NCI-H2227 (cell line): Measurements from ENCODE around the gene MBP.

ENCODE experiments used
- DNase-seq: peaks from one replicate; lab custom pipeline; 2025; ENCODE audit not compliant: unreplicated experiment; lab: John Stamatoyannopoulos, UW

The MBP gene

DNA sequence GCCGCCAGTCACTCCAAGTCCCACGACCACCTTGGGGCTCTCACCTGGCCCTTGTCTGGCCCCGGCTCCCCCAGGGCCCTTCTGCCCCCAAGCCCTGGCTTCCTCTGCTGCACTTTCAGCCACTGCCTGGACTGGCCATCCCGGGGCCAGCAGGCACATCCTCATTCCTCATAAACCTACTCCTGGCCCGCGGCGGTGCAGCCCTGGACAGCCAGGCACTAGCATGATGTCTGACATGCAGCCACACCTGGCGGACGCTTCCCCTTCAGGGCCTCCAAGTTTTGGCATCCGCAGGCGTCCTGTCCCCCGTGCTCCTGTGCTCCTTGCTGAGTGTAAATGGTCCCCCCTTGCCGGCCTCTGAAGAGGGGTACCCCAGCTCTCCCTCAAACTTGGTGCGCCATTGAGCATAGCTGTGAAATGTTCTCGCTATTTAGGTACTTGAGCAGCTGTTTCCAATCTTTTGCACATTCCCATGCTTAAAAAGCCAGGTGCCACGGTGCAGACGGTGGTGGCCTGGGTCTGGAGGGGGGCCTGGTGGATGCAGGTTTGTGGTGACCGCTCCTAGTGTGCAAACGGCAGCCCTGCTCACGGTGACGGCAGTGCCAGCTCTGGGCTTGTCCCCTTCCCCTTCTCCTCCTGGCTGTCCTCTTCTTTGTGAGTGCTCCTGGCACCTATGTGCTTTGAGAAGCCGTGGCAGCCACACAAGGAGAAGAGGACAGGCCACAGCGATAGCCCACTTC, 123.8 kb downstream of the MBP start:
- no peak for DNase-seq

DNA sequence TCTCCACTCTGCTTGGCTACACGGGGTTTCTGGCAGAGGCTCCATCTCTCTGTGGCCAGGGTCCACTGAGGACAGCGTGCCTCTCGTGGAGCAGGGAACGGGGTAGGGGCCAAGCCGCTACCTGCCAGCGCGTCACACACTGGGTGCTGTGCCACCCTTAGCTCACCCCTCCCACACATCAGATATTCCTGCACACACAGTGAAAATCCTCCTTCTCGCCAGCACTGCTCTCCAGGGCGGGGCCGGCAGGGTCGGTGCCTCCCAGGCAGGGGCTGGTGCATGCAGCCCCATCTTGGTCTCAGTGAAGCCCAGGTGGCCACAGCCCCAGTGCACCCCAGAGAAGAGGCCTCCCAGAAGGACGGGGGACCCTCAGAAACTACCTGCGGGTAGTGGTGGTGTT, 124.6 kb downstream of the MBP start:
- DNase-seq, result no peak

DNA sequence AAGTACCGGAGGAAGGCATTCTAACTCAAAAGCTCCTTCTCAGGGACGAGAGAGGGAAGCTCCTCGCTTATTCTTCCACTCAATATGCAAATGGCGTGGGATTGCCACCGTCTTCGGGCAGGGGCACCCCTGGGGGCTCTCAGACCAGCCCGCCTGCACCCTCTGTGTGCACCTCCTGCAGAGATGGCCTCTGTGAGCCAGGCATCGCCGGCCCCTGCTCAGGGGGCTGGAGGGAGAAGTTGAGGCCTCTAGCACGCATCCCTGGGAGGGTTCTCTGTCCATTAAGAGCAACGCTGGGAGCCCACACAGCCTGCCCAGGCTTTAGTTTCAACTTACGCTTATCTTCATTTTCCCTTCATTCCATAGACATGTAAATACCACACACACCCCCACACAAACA, 125.3 kb downstream of the MBP start:
- DNase-seq, result no peak

DNA sequence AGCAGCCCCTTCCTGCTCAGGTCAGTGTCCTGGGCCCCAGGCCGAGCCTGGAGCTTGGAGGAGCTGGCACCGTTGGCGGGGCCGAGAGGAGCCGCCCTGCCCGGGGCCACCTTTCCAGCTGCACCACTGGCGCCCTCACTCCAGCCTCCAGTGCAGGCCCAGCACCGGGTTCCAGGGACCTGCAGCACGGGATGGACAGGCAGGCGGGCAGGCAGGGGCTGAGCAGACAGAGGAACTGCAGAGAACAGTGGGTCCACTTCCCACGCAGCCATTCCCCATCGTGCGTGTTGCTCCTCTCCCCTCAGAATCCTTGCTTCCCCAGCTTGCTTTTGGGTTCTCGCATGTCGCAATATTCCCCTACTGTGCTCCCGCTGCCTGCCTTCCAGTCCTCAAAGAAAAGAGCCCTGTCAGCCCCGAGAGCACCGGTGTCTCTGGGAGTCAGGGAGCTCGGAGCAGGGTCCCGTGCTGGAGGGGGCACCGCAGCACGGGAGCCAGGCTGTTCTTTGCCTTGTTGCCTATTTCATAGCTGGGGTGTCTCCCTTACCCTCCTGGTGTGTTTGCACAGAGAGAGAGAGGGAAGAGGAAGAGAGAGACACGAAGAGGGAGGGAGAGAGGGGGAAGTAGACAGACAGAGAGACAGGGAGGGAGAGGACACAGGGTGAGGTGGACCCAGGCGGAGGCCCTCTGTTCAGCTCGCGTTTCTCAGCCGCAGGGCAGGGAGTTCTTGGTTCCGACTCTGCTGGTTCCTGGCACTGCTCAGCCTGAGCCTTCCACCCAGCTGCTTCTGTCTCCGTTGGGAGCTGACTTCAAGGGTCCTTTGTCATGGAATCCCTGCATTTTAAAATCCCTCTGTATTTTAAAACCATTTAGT, 126.0 kb downstream of the MBP start:
- no peak for DNase-seq

DNA sequence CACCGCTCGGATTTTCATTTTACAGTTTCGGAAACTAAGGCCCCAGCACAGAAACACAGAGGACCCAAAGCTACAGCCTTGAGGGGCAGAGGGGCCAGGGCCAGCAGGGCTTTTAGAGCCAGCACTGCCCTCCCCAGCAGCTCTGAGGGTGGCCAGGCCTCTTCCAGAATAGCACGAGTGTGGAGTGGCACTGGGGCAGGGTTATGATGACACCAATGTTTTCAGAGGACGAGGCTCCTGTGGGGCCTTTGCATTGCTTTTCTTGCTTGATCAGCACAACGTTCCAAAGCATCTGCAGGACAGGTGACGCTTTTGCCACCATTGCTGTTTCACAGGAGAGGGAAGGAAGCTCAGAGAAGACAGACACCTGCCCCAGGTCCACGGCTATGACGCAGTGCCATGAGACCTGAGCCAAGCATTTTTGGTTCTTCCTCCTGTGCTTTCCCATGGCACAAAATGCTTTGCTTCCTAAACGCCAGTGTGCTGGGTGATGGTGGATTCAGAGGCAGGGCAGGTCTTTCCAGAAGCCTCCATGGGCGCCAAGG, 126.9 kb downstream of the MBP start:
- DNase-seq, result no peak

DNA sequence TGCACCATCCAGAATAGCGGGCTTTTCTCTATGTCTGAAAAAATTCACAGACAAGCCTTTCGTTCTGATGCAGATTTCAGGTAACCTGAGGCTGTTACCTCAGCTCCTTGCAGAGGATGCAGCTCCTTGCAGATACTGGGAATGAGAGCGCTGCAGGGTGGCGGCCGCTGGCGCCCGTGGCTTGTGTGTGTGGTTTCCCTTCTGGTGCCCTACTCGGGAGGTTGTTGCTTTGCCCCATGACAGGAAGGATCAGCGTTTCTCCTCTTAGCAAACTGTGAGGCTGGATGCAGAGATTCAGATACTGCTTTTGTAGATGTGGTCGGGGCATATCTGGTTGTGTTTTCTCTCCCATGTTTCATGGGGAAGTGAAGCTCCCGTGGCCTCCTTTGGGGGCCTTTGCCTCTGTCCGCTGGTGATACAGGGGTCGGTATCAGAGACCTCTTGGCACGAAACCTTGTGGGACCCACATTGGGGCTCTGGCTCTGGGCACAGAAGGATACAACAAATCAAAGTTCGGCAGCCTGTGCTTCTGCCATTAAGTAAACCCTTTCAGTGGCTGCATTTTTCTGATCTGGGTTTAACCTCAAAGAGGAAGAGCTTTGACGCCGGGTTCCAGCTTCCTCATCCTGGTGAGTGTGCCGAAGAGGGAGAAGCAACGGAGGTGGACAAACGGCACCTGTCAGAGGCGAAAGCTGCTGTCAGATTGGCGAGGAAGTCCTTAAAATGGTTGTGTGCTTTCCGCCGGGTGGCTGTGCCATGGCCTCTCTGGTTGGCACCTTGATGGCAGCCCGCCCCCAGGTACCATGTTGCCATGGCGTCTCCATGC, 127.8 kb downstream of the MBP start:
- DNase-seq, result no peak

DNA sequence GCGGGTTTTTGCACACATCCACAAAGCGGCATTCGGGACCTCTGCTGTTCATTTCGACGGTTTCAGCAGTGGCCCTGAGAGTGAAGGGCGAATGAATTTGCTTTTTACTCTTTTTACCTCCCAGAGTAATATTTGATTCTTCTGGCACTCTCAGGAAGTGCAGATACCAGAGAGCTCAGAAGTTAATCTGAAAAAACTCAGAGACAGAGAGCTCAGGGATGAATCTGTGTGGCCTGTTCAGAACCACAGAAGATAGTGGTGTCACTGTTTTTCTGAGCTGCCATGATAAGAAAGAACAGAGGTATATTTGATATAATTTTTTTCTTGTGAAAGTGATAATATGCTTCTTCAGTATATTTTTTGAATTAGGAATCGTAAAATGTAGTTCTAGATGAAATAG, 129.3 kb downstream of the MBP start:
- DNase-seq, result no peak

DNA sequence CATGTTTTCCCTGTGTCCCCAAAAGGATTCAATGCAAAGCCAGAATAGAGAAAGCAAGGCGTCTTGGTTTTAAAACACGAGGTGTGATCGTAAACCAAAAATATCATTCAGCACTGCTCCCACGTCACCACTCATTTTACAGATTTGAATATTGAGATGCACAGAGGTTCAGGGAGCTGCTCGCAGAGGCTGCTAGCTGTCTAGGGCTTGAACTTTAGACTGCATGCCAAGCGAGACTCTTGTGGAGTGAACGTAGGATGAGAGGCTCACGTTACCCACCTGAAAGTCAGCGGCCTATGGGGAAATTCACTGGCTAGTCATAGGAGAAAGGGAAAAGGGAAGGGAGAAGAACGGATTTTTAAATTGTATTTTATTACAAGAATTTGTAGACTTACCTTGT, 130.1 kb downstream of the MBP start:
- DNase-seq, result no peak

DNA sequence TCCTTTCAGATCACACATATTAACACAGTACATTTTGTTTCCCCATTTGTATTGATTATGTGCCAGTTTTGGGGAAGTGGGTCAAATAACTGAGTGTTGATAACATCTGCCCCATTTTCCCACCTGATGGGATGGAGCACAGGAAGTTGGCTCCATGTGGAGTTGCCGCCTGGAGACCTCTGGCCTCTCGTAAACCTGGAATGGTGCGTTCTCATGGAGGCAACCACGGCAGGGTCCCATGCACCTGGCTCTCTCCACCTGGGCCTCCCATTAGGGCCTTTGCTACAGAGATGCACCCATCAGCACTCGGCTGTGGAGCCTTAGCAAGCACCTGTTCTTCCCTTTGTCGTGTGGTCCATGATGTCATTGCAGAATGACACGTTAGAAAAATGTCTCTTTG, 130.6 kb downstream of the MBP start:
- DNase-seq, result no peak

DNA sequence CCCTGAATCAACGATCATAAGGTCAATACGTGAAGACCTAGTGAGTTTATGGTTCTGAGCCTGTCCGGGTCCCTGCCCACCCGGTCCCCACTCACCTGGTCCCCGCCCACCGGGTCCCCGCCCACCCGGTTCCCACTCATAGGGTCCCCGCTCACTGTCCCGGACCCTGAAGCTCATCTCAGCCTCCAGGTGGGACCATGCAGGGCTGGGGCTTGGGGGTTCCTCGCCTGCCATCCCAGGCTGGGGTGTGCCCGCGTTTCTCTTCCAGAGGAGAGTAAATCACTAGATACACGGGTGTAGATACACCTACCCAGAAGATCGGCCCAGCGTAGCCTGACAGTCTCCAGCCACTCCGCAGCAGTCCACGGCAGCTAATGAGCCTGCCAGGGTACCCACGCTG, 131.5 kb downstream of the MBP start:
- no peak for DNase-seq

DNA sequence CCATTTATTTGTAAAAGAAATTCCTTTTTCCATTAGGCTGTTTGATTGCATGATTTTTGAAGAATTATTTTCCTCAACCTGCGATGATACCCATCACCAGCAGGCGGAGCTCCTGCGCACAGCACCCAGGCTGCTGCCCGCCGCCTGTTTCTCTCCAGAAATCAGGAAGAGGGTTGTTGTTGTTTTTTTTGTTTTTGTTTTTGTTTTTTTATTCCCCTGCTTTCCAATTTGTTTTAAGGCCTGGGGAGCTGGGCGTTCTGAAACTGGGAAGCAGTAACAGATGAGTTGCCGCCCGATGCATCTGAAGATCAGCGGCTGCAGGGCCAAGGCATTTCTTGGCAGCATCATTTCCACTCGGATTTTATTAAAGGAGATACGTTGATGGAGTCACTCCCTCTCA, 132.1 kb downstream of the MBP start:
- peak; percentile 40 for DNase-seq

DNA sequence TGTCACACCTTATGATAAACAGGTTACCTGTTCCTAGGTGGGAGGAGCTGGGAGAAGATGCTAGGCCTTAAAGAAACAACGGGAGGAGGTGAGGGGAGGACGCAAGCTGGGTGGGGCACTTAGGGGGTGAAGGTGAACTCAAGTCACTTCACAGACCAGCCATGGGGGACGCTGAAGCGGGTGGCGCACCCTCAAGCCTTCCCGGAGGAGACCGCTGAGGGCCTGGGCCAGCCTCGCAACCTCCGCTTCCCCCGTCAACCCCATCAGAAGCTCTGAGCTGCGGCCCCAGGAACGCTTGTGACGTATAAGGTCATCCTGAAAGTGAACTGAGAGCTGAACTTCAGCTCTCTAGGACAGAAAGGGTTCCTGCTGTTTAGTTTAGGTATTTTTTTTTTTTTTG, 133.5 kb downstream of the MBP start:
- DNase-seq, result no peak

DNA sequence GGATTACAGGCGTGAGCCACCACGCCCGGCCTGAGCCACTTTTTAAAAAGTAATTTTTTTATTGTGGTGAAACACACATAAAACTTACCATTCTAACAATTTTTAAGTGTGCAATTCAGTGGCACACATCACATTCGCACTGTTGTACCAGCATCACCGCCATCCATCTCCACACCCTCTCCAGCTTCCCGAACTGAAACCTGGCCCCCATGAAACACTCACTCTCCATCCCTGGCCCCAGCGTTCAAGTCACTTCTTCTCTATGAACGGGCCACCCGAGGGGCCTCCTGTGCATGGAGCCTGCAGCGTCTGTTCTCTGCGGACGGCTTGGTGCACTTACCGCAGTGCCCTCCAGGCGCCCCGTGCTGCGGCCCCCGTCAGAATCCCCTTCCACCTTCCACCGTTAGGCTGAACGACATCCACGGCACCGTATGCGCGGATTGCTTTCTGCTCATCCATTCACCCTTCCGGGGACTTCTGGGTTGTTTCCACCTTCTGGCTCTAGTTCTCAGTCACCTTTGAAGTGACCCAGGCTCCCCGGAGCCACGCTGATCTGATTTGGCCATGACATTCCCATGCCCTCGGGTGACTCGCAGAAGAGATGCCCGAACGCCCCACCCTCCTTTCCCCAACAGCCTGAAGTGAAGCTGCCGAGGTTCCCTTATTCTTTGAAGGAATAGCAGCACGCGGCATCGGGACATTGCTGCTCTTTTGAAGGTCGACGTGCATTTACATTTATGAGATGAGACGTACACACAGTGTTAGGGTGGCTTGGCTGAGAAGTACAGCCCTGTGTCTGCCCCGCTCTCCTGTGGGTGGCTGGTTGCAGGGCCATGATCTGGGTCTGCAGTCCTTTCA, 134.4 kb downstream of the MBP start:
- no peak for DNase-seq

DNA sequence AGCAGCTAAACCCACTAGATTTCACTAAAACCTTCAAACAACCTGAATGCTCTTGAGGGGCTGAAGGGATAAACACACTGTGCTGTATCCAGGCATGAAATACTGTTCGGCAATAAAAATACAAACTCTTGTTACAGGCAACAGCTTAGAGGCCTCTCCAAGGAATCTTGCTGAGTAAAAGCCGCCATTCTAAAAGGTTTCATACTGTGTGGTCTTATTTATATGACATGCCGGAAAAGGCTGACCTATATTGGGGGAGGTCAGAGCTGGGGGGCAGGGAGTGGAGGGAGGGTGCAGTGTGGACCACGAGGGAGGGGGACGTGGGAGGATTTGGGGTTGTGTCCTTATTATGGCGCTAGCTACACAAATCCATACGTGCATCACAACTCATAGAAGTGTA, 136.2 kb downstream of the MBP start:
- DNase-seq, result no peak

DNA sequence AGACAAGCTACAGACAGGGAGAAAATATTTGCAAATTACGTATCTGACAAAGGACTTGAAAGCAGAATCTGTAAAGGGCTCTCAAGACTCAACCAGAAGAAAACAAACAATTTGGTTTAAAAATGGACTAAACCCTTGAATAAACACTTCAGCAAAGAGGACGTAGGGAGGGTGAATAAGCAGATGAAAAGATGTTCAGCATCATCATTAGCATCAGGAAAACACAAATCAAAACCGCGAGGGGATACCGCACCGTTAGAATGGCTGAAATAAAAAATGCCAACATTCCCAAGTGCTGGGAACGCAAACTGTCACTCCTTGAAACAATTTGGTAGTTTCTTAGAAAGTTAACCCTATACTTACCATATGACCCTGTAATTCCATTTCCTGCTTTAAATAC, 136.7 kb downstream of the MBP start:
- no peak for DNase-seq

DNA sequence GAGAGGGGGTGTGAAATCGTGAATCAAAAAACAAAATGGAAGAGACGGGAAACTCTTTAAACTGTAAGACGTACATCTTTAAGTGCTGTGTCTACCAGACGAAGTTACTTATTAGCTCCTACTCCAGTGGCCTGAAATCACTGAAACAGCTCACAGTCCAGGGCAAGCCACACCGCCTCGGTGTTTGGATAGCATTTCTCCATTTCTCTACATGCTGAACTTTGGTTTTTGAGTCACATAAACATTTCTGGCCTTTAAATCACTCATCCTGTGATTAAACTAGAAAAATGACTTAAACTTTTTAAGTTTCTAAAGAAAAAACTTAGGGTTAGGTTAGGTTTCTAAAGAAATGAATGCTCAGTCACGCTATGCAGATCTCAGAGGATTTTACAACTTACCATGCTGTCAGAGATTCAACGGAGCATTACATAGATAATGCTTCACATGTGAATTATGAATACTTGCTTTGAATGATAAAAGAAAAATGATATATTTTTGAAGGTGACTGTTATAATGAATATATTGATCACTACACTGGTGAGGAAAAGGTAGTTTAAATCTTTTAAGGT, 138.4 kb downstream of the MBP start:
- DNase-seq, result no peak

DNA sequence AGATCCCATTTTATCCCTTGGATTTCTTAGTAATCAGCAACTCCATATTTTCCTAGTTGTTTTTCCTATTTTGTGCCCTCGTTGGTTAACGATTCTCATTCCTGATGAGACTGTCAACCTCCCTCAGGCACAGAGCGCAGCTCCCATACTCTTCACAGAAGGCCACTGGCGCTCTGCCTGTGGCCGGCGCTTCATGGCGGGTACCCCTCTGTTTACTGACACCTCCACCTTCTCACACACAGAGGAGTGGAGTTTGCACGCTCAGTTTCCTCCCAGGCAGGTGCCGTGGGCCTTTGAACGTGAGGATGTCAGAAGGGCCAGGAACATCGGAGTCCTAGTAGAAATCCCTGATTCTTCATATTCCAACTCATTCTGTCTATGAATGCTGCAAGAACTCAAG, 139.0 kb downstream of the MBP start:
- no peak for DNase-seq

DNA sequence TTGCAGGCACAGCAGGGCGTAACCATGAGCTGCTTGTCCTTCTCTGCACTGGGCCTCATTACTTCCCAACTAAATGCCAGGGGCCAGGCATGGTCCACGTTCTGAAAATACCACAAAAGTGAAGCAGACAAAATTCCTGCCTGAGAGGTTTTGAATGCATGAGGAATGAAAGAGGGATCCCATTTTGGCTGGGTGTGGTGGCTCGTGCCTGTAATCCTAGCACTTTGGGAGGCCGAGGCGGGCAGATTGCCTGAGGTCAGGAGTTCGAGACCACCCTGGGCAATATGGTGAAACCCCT, 139.5 kb downstream of the MBP start:
- DNase-seq, result no peak

DNA sequence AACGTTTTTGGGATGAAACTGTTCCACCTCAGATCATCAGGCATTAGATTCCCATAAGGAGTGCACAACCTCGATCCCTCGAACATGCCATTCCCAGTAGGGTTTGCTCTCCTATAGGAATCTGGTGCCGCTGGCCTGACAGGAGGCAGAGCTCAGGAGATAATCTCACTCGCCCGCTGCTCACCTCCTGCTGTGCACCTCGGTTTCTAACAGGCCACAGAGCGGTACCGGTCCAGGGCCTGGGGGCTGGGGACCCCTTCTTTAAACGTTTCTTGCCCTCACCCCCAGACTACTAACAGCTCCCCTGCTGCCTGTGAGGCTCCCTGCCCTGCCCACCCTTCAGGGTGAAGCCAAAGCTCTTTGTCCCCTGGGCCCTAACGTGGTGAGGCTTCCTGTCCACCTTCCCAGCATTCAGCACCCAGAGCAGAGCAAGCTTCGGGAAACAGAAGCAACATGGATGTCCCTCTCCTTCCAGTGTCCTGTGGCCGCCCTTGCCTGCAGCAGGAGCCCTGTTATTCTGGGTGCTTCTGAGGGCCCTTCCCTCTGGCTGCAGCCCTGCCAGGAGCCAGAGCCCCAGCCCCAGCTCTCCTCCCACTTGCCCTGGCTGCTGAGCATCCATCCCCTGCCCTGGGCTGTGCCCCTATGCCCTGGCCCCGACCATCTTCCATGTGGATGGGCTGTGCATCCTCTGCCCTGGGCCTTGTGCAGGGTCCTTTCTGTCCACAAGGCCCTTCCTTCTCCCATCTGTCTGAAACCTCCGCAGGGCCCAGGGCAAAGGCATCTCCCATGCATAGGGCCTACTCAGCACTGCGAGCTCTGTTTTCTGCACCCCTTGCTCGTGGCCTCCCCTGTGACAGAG, 140.1 kb downstream of the MBP start:
- DNase-seq, result no peak
